NCI-H146 treated with DMSO at 0.1 percent for 48 hours (cell line): Measurements from ENCODE around the gene KLHL25.

Source experiments
- DNase-seq: peaks from one replicate; lab custom pipeline; 2025; ENCODE audit not compliant: unreplicated experiment; lab: John Stamatoyannopoulos, UW

KLHL25 gene

GRCh38 chr15:85760531-85761371, 34.0 kb downstream of the KLHL25 start:
- no peak for DNase-seq

- DNase-seq, result no peak
These were observed 34.7 kb downstream of the KLHL25 start for GRCh38 chr15:85760049-85760448.

- no peak for DNase-seq
These were observed 35.3 kb downstream of the KLHL25 start for GRCh38 chr15:85759376-85759775.

GRCh38 chr15:85758655-85758978, 36.1 kb downstream of the KLHL25 start:
- no peak for DNase-seq

GRCh38 chr15:85757939-85758654, 36.6 kb downstream of the KLHL25 start:
- DNase-seq, result no peak

- no peak for DNase-seq
These were observed 37.4 kb downstream of the KLHL25 start for GRCh38 chr15:85757073-85757938.

- no peak for DNase-seq
These were observed 38.2 kb downstream of the KLHL25 start for GRCh38 chr15:85756411-85757072.

- DNase-seq, result no peak
These were observed 38.8 kb downstream of the KLHL25 start for GRCh38 chr15:85755942-85756341.

GRCh38 chr15:85755471-85755870, 39.3 kb downstream of the KLHL25 start:
- no peak for DNase-seq

- no peak for DNase-seq
These were observed 39.7 kb downstream of the KLHL25 start for GRCh38 chr15:85754989-85755388.

GRCh38 chr15:85753791-85754452, 40.8 kb downstream of the KLHL25 start:
- no peak for DNase-seq

- DNase-seq, result no peak
These were observed 41.5 kb downstream of the KLHL25 start for GRCh38 chr15:85753261-85753660.

GRCh38 chr15:85752491-85752961, 42.2 kb downstream of the KLHL25 start:
- DNase-seq, result no peak

GRCh38 chr15:85752124-85752475, 42.6 kb downstream of the KLHL25 start:
- DNase-seq, result no peak

GRCh38 chr15:85751291-85752123, 43.2 kb downstream of the KLHL25 start:
- DNase-seq, result no peak

GRCh38 chr15:85750319-85751290, 44.1 kb downstream of the KLHL25 start:
- no peak for DNase-seq

GRCh38 chr15:85749261-85750151, 45.2 kb downstream of the KLHL25 start:
- no peak for DNase-seq
